Ascending aorta (tissue), 2 donors: Measurements from ENCODE around the gene PHF2. TPM values are rescaled to one million over a fixed set of nuclear protein-coding genes. Genes with fewer than 3 reads are reported as not detected.

Experiments used
- DNase-seq, 2 donors: peaks; one replicate each; pipeline ENCODE4 v3.0.0-alpha.2; 2019; ENCODE audit warnings: low spot score in 2 of 2
- H3K27ac ChIP-seq, 2 donors: fragments of 200-600 bp; sonication (generic); one replicate each; pipeline ENCODE4 v1.5.1; 2016 to 2017; ENCODE audit warnings: mild to moderate bottlenecking in 1 of 2
- H3K27me3 ChIP-seq: fragments of 200-600 bp; sonication (generic); one replicate; pipeline ENCODE4 v1.5.1; 2017
- H3K36me3 ChIP-seq, 2 donors: fragments of 200-600 bp; sonication (generic); one replicate each; pipeline ENCODE4 v1.5.1; 2016
- H3K4me1 ChIP-seq, 2 donors: fragments of 200-600 bp; sonication (generic); one replicate each; pipeline ENCODE4 v1.5.1; 2016 to 2017; ENCODE audit warnings: mild to moderate bottlenecking in 1 of 2
- H3K4me3 ChIP-seq, 2 donors: fragments of 200-600 bp; sonication (generic); one replicate each; pipeline ENCODE4 v1.5.1; 2016 to 2017; ENCODE audit warnings: mild to moderate bottlenecking in 1 of 2
- H3K9me3 ChIP-seq, 2 donors: fragments of 200-600 bp; sonication (generic); one replicate each; pipeline ENCODE4 v1.5.1; 2016
- CTCF ChIP-seq, 3 experiments: fragments of 200-600 bp in 2 of 3; fragments of 450-650 bp in 1 of 3; sonication (generic) in 2 of 3; IDR thresholded peaks; one replicate each; pipeline ENCODE4 v1.5.1; 2016 to 2019; ENCODE audit warnings: antibody characterized with exemption in 3 of 3, mild to moderate bottlenecking in 1 of 3, moderate library complexity in 1 of 3
- intact Hi-C: fragments of 100-400 bp; cut with DNase I; formaldehyde crosslinking; loops from one replicate; pipeline ENCODE4 v1.15.1; 2023
- total RNA-seq: library from RNA; depleted of rRNA; stranded (reverse); fragments of >200 nt; gene quantifications from one replicate; pipeline ENCODE4 v1.1.0, GENCODE V29; 2016

Gene PHF2
- total RNA-seq, 1 donor from 2014 or later = 45.1 TPM

GRCh38 chr9:93601666-93602065 is 25.3 kb downstream of the PHF2 start:
- Histone ChIP-seq H3K9me3 (peaks cover 0 to 1% of the 10 kb centered on the region in 2 donors), H3K4me1 (peaks cover 0 to 15% of the 10 kb centered on the region in 2 donors), H3K36me3 (no peaks in the 10 kb centered on the region), H3K27ac (no peak overlapping the region), H3K4me3 (no peak overlapping the region), H3K27me3 (no peaks in the 10 kb centered on the region)
- no peak for TF ChIP-seq CTCF (IDR thresholded peaks at IDR 0.05)
- peak in 1 of 2 donors; percentile 35 for DNase-seq
- intact Hi-C loops = no loop called here

GRCh38 chr9:93603011-93603410 is 26.6 kb downstream of the PHF2 start:
- no peak overlapping the region for H3K27ac ChIP-seq
- H3K4me3 ChIP-seq = no peak overlapping the region
- peaks cover 3% of the 10 kb centered on the region in 2 donors for H3K9me3 ChIP-seq
- no peaks in the 10 kb centered on the region for H3K36me3 ChIP-seq
- no peak for TF ChIP-seq CTCF (IDR thresholded peaks at IDR 0.05)
- peak in 1 of 2 donors; percentile 50 for DNase-seq
- intact Hi-C loops = no loop called here
- no peaks in the 10 kb centered on the region for H3K27me3 ChIP-seq
- peaks cover 0 to 15% of the 10 kb centered on the region in 2 donors for H3K4me1 ChIP-seq

GRCh38 chr9:93603906-93604326 is 27.5 kb downstream of the PHF2 start:
- intact Hi-C loops = no loop called here
- peak in 1 of 2 donors; percentile 51 for DNase-seq
- Histone ChIP-seq H3K4me3 (no peak overlapping the region), H3K4me1 (peaks cover 0 to 10% of the 10 kb centered on the region in 2 donors), H3K27me3 (no peaks in the 10 kb centered on the region), H3K9me3 (peaks cover 3 to 5% of the 10 kb centered on the region in 2 donors), H3K27ac (no peak overlapping the region), H3K36me3 (no peaks in the 10 kb centered on the region)
- TF ChIP-seq CTCF (IDR thresholded peaks at IDR 0.05) = no peak

GRCh38 chr9:93606187-93606586 is 29.8 kb downstream of the PHF2 start:
- Histone ChIP-seq H3K4me3 (no peak overlapping the region), H3K4me1 (peaks cover 0 to 3% of the 10 kb centered on the region in 2 donors), H3K36me3 (no peaks in the 10 kb centered on the region), H3K27ac (no peak overlapping the region), H3K27me3 (no peaks in the 10 kb centered on the region), H3K9me3 (peaks cover 11 to 21% of the 10 kb centered on the region in 2 donors)
- TF ChIP-seq CTCF (IDR thresholded peaks at IDR 0.05) = no peak
- DNase-seq = no peak
- intact Hi-C loops = no loop called here

- Histone ChIP-seq H3K27me3 (no peaks in the 10 kb centered on the region), H3K4me3 (no peak overlapping the region), H3K36me3 (no peaks in the 10 kb centered on the region), H3K4me1 (no peaks in the 10 kb centered on the region), H3K9me3 (peaks cover 11 to 21% of the 10 kb centered on the region in 2 donors), H3K27ac (no peak overlapping the region)
- intact Hi-C loops = no loop called here
- TF ChIP-seq CTCF (IDR thresholded peaks at IDR 0.05) = no peak
- no peak for DNase-seq
Observed at GRCh38 chr9:93610206-93610605, 33.8 kb downstream of the PHF2 start.
